HTERT RPE-1 (cell line): ENCODE measurements around the gene RASAL2.

Experiments used
- in situ Hi-C: fragments of 300-500 bp; cut with MboI; formaldehyde crosslinking; loops from 4 replicates; pipeline ENCODE4 v1.14.3; 2020; ENCODE audit warnings: low sequenced_read_pairs

Gene RASAL2

GRCh38 chr1:178093951-178094738 is at the start of gene RASAL2:
RASAL2 (plus strand) TSS chr1:178094104; CDS start chr1:178094493, 389 bp downstream.
- in situ Hi-C loops: no loop called here

GRCh38 chr1:178046591-178047270 is 47.2 kb upstream of the RASAL2 start:
- in situ Hi-C loops: no loop called here

GRCh38 chr1:178047403-178048093 is 46.4 kb upstream of the RASAL2 start:
- in situ Hi-C loops: no loop called here

GRCh38 chr1:178048426-178048825 is 45.5 kb upstream of the RASAL2 start:
- in situ Hi-C loops: no loop called here

- in situ Hi-C loops: no loop called here
Observed at GRCh38 chr1:178048883-178049282, 45.0 kb upstream of the RASAL2 start.

GRCh38 chr1:178050084-178050483 is 43.8 kb upstream of the RASAL2 start:
- in situ Hi-C loops: no loop called here

- in situ Hi-C loops: no loop called here
Observed at GRCh38 chr1:178051071-178051470, 42.8 kb upstream of the RASAL2 start.

- in situ Hi-C loops: no loop called here
Observed at GRCh38 chr1:178052650-178053461, 41.0 kb upstream of the RASAL2 start.

GRCh38 chr1:178055093-178055492 is 38.8 kb upstream of the RASAL2 start:
- in situ Hi-C loops: no loop called here

GRCh38 chr1:178055779-178056471 is 38.0 kb upstream of the RASAL2 start:
- in situ Hi-C loops: no loop called here

- in situ Hi-C loops: no loop called here
Observed at GRCh38 chr1:178057141-178057765, 36.7 kb upstream of the RASAL2 start.

GRCh38 chr1:178057912-178058534 is 35.9 kb upstream of the RASAL2 start:
- in situ Hi-C loops: no loop called here

- in situ Hi-C loops: no loop called here
Observed at GRCh38 chr1:178060789-178061556, 32.9 kb upstream of the RASAL2 start.

GRCh38 chr1:178061620-178062019 is 32.3 kb upstream of the RASAL2 start:
- in situ Hi-C loops: no loop called here

- in situ Hi-C loops: no loop called here
Observed at GRCh38 chr1:178064191-178064821, 29.6 kb upstream of the RASAL2 start.

- in situ Hi-C loops: no loop called here
Observed at GRCh38 chr1:178065250-178065649, 28.7 kb upstream of the RASAL2 start.

GRCh38 chr1:178066296-178066907 is 27.5 kb upstream of the RASAL2 start:
- in situ Hi-C loops: no loop called here
